D721Med (cell line): ENCODE results near the gene SRSF7.
"Not testable (repeated sequence)": the region's sequence is repeated elsewhere in the genome, so short reads cannot be mapped to it uniquely, and the experiment has no call there.

Experiments used
- DNase-seq: peaks from one replicate; pipeline ENCODE4 v3.0.0; 2011; ENCODE audit warnings: low spot score; ENCODE audit not compliant: insufficient read length
- FAIRE-seq: peaks from 2 replicates; lab custom pipeline; 2011; peaks lifted over from hg19 to GRCh38; lab: Jason Lieb, UNC
- CTCF ChIP-seq: IDR thresholded peaks from 2 replicates; pipeline ENCODE4 v1.5.1; 2012; ENCODE audit warnings: mild to moderate bottlenecking, control low read depth; ENCODE audit not compliant: insufficient read depth; ENCODE audit errors: missing control alignments

The SRSF7 gene

GRCh38 chr2:38740851-38741731 lies 10.1 kb downstream of the SRSF7 start:
- peak; percentile 48 for TF ChIP-seq CTCF
- no peak for DNase-seq
- FAIRE-seq, result no peak

GRCh38 chr2:38739524-38739923 lies 11.6 kb downstream of the SRSF7 start:
- TF ChIP-seq CTCF, result no peak
- DNase-seq, result no peak
- no peak for FAIRE-seq

- no peak for FAIRE-seq
- no peak for TF ChIP-seq CTCF
- no peak for DNase-seq
These were observed 13.2 kb downstream of the SRSF7 start for GRCh38 chr2:38737925-38738324.

GRCh38 chr2:38737000-38737698 lies 14.0 kb downstream of the SRSF7 start:
- not testable (repeated sequence) for DNase-seq, FAIRE-seq

- FAIRE-seq, result no peak
- TF ChIP-seq CTCF, result no peak
- no peak for DNase-seq
These were observed 15.2 kb downstream of the SRSF7 start for GRCh38 chr2:38735999-38736320.

- no peak for FAIRE-seq
- DNase-seq, result no peak
These were observed 16.7 kb downstream of the SRSF7 start for GRCh38 chr2:38734299-38735058.

More at GRCh38 chr2:38734299-38735058, 16.7 kb downstream of the SRSF7 start:
- no peak for TF ChIP-seq CTCF
